ENCODE results near the gene LLGL1. TPM values are rescaled to one million over a fixed set of nuclear protein-coding genes. Genes with fewer than 3 reads are reported as not detected.

LLGL1 gene
- total and polyA plus RNA-seq, 3 donors from 2014 or later: 24.2 to 46.8 (median 40.0) TPM

GRCh38 chr17:18261146-18261515 lies 35.7 kb downstream of the LLGL1 start:
- intact Hi-C loops (cut with DNase I; ENCODE audit: low total_unique reads): loop anchor here (10.0 kb wide), 1 partner anchor 64 kb away; no protein-coding TSS in a partner anchor
- no peaks in the 10 kb centered on the region for H3K36me3 ChIP-seq (ENCODE audit: low read depth, missing control alignments)
- TF ChIP-seq POLR2A (IDR thresholded peaks at IDR 0.05) (no peak), CTCF (IDR thresholded peaks at IDR 0.05) (no peak)

GRCh38 chr17:18261659-18262058 lies 36.2 kb downstream of the LLGL1 start:
- DNase-seq: no peak
- peaks cover 30% of the 10 kb centered on the region for H3K4me1 ChIP-seq
- TF ChIP-seq POLR2A (IDR thresholded peaks at IDR 0.05): no peak
- no peak for TF ChIP-seq CTCF (IDR thresholded peaks at IDR 0.05)
- no peaks in the 10 kb centered on the region for H3K27me3 ChIP-seq
- H3K4me3 ChIP-seq: peak overlapping the region in 1 of 2 donors; percentile 83
- peak overlapping the region in 1 of 2 donors; percentile 89 for H3K27ac ChIP-seq
- intact Hi-C loops (cut with DNase I; ENCODE audit: low total_unique reads): loop anchor here (10.0 kb wide), 1 partner anchor 63 kb away; no protein-coding TSS in a partner anchor
- no peaks in the 10 kb centered on the region for H3K36me3 ChIP-seq (ENCODE audit: low read depth, missing control alignments)
- 75 to 84% methylated on average over 2 to 3 of the region's 3 CpGs for WGBS, 2 donors
- H3K9me3 ChIP-seq: no peaks in the 10 kb centered on the region

More at GRCh38 chr17:18261146-18261515, 35.7 kb downstream of the LLGL1 start:
- H3K4me3 ChIP-seq: peak overlapping the region; percentile 80 to 83
- H3K27me3 ChIP-seq: no peaks in the 10 kb centered on the region
- peak; percentile 51 for DNase-seq
- H3K9me3 ChIP-seq: no peaks in the 10 kb centered on the region
- 0 to 3% methylated on average over 12 to 16 of the region's 16 CpGs for WGBS, 2 donors
- H3K4me1 ChIP-seq: peaks cover 33% of the 10 kb centered on the region
- peak overlapping the region; percentile 77 to 89 for H3K27ac ChIP-seq

GRCh38 chr17:18262111-18262510 lies 36.7 kb downstream of the LLGL1 start:
- no peak for TF ChIP-seq POLR2A (IDR thresholded peaks at IDR 0.05)
- no peak for TF ChIP-seq CTCF (IDR thresholded peaks at IDR 0.05)
- no peaks in the 10 kb centered on the region for H3K36me3 ChIP-seq (ENCODE audit: low read depth, missing control alignments)
- WGBS, 2 donors: 80 to 81% methylated on average over 1 to 2 of the region's 2 CpGs
- H3K4me3 ChIP-seq: no peak overlapping the region
- intact Hi-C loops (cut with DNase I; ENCODE audit: low total_unique reads): loop anchor here (10.0 kb wide), 1 partner anchor 63 kb away; no protein-coding TSS in a partner anchor
- H3K27me3 ChIP-seq: no peaks in the 10 kb centered on the region
- no peaks in the 10 kb centered on the region for H3K9me3 ChIP-seq
- no peak for DNase-seq
- peaks cover 25% of the 10 kb centered on the region for H3K4me1 ChIP-seq
- no peak overlapping the region for H3K27ac ChIP-seq

GRCh38 chr17:18262641-18263040 lies 37.2 kb downstream of the LLGL1 start:
- no peaks in the 10 kb centered on the region for H3K27me3 ChIP-seq
- TF ChIP-seq CTCF (IDR thresholded peaks at IDR 0.05) (no peak), POLR2A (IDR thresholded peaks at IDR 0.05) (no peak)
- H3K4me3 ChIP-seq: no peak overlapping the region
- no peaks in the 10 kb centered on the region for H3K36me3 ChIP-seq (ENCODE audit: low read depth, missing control alignments)
- H3K9me3 ChIP-seq: no peaks in the 10 kb centered on the region
- WGBS, 2 donors: 87% methylated on average over 3 to 12 of the region's 12 CpGs
- DNase-seq: no peak
- intact Hi-C loops (cut with DNase I; ENCODE audit: low total_unique reads): loop anchor here (10.0 kb wide), 1 partner anchor 62 kb away; no protein-coding TSS in a partner anchor
- H3K27ac ChIP-seq: no peak overlapping the region
- peaks cover 20% of the 10 kb centered on the region for H3K4me1 ChIP-seq
